IMR-90 (cell line): ENCODE results near the gene MAMLD1. TPM values are rescaled to one million over a fixed set of nuclear protein-coding genes. Genes with fewer than 3 reads are reported as not detected.

Experiments used
- ATAC-seq: fragments of 200-7000 bp; cut with Tn5 transposase; 2 replicates; pipeline ENCODE4 v1.9.1; 2020; ENCODE audit warnings: low read depth, mild to moderate bottlenecking, moderate library complexity
- BruUV-seq: library from RNA; stranded (reverse); fragments of 400-500 nt; replicated peaks from 2 replicates; lab custom pipeline; 2021; lab: Mats Ljungman, UMichigan
- CTCF ChIA-PET: fragments of 300-600 bp; formaldehyde crosslinking; extraction: SDS; loops from one replicate; lab custom pipeline; 2021; ENCODE audit warnings: antibody characterized with exemption; lab: Yijun Ruan, JAX
- POLR2A ChIA-PET: fragments of 300-600 bp; sonication (Branson Sonifier 250); formaldehyde crosslinking; loops from one replicate; lab custom pipeline; 2022; ENCODE audit warnings: antibody characterized with exemption; ENCODE audit not compliant: unreplicated experiment; lab: Charles Lee
- DNase-seq: peaks from one replicate; pipeline ENCODE4 v3.0.0; 2013
- H2AFZ ChIP-seq: replicated peaks from 2 replicates; pipeline ENCODE3; 2013; ENCODE audit warnings: low read length, mild to moderate bottlenecking; ENCODE audit not compliant: poor library complexity
- H2AK5ac ChIP-seq: 2 replicates; pipeline ENCODE4 v1.6.1; 2013; ENCODE audit warnings: low read depth, low read length, inconsistent platforms
- H2AK9ac ChIP-seq: replicated peaks from 2 replicates; pipeline ENCODE3; 2013; ENCODE audit warnings: mild to moderate bottlenecking, low read depth, low read length, moderate library complexity; ENCODE audit not compliant: poor library complexity
- H2BK120ac ChIP-seq: 2 replicates; pipeline ENCODE4 v1.6.1; 2013; ENCODE audit warnings: low read depth, low read length, inconsistent platforms
- H2BK15ac ChIP-seq: 3 replicates; pipeline ENCODE4 v1.6.1; 2013; ENCODE audit warnings: low read depth, low read length, inconsistent platforms
- H2BK20ac ChIP-seq: 2 replicates; pipeline ENCODE4 v1.6.1; 2013; ENCODE audit warnings: low read depth, mild to moderate bottlenecking, inconsistent platforms, low read length, moderate library complexity
- H2BK5ac ChIP-seq: 2 replicates; pipeline ENCODE4 v1.6.1; 2013; ENCODE audit warnings: mild to moderate bottlenecking, low read depth, low read length, inconsistent platforms; ENCODE audit not compliant: poor library complexity, severe bottlenecking
- H3K14ac ChIP-seq: replicated peaks from 2 replicates; pipeline ENCODE4 v1.6.1; 2013; ENCODE audit warnings: low read depth, low read length, inconsistent platforms
- H3K18ac ChIP-seq: 2 replicates; pipeline ENCODE4 v1.6.1; 2013; ENCODE audit warnings: low read depth, low read length, control low read depth
- H3K23ac ChIP-seq: 2 replicates; pipeline ENCODE4 v1.6.1; 2013; ENCODE audit warnings: low read depth, low read length, inconsistent platforms
- H3K27ac ChIP-seq: 2 replicates; pipeline ENCODE4 v1.5.1; 2013; ENCODE audit warnings: mild to moderate bottlenecking, control low read depth, low read length; ENCODE audit not compliant: insufficient read depth
- H3K27me3 ChIP-seq: 2 replicates; pipeline ENCODE4 v1.6.1; 2013; ENCODE audit warnings: low read length; ENCODE audit not compliant: control insufficient read depth, insufficient read depth
- H3K36me3 ChIP-seq: 2 replicates; pipeline ENCODE4 v1.6.1; 2013; ENCODE audit warnings: low read length, mixed read lengths; ENCODE audit not compliant: control insufficient read depth, insufficient read depth
- H3K4ac ChIP-seq: 2 replicates; pipeline ENCODE4 v1.6.1; 2013; ENCODE audit warnings: low read depth, low read length, inconsistent platforms
- H3K4me1 ChIP-seq: 2 replicates; pipeline ENCODE4 v1.6.1; 2013; ENCODE audit warnings: low read length, mixed read lengths; ENCODE audit not compliant: control insufficient read depth, insufficient read depth
- H3K4me2 ChIP-seq: 2 replicates; pipeline ENCODE4 v1.6.1; 2013; ENCODE audit warnings: low read depth, mild to moderate bottlenecking, control low read depth, low read length, moderate library complexity
- H3K4me3 ChIP-seq: 2 replicates; pipeline ENCODE4 v1.5.1; 2013; ENCODE audit warnings: low read depth, mild to moderate bottlenecking, control low read depth, low read length, moderate library complexity; ENCODE audit not compliant: insufficient read depth
- H3K56ac ChIP-seq: 2 replicates; pipeline ENCODE4 v1.6.1; 2013; ENCODE audit warnings: low read length, inconsistent platforms; ENCODE audit not compliant: insufficient read depth; ENCODE audit errors: extremely low read depth
- H3K79me1 ChIP-seq, 2 experiments: 2 replicates each; pipeline ENCODE4 v1.6.1; 2013; ENCODE audit warnings: low read length in 2 of 2, inconsistent platforms in 1 of 2, low read depth in 1 of 2
- H3K9ac ChIP-seq: 2 replicates; pipeline ENCODE4 v1.6.1; 2013; ENCODE audit warnings: low read depth, low read length, control low read depth
- H3K9me1 ChIP-seq: 2 replicates; pipeline ENCODE4 v1.6.1; 2013; ENCODE audit warnings: low read length, inconsistent platforms; ENCODE audit not compliant: insufficient read depth
- H3K9me3 ChIP-seq: 2 replicates; pipeline ENCODE4 v1.6.1; 2013; ENCODE audit warnings: low read length; ENCODE audit not compliant: control insufficient read depth, insufficient read depth
- H4K20me1 ChIP-seq: 2 replicates; pipeline ENCODE4 v1.6.1; 2013; ENCODE audit warnings: low read length, inconsistent platforms; ENCODE audit not compliant: insufficient read depth
- H4K5ac ChIP-seq: 2 replicates; pipeline ENCODE4 v1.6.1; 2013; ENCODE audit warnings: mild to moderate bottlenecking, low read depth, low read length, control low read depth
- H4K8ac ChIP-seq, 2 experiments: 2 replicates each; pipeline ENCODE4 v1.6.1; 2013; ENCODE audit warnings: low read depth in 2 of 2, low read length in 2 of 2, control low read depth in 1 of 2, inconsistent platforms in 1 of 2
- H4K91ac ChIP-seq: 2 replicates; pipeline ENCODE4 v1.6.1; 2013; ENCODE audit warnings: low read depth, low read length, inconsistent platforms; ENCODE audit not compliant: insufficient read depth
- BHLHE40 ChIP-seq: fragments of 150-350 bp; IDR thresholded peaks from 2 replicates; pipeline ENCODE4 v1.6.1; 2016; ENCODE audit warnings: mild to moderate bottlenecking, low read depth, low read length
- CEBPB ChIP-seq: IDR thresholded peaks from 2 replicates; pipeline ENCODE4 v1.6.1; 2012; ENCODE audit warnings: low read depth, low read length, improper control_type of control experiment
- ELK1 ChIP-seq: fragments of 150-350 bp; IDR thresholded peaks from 2 replicates; pipeline ENCODE4 v1.6.1; 2016; ENCODE audit warnings: low read depth, mild to moderate bottlenecking, low read length, moderate library complexity, borderline replicate concordance
- FOS ChIP-seq: fragments of 150-350 bp; IDR thresholded peaks from 2 replicates; pipeline ENCODE4 v1.6.1; 2016; ENCODE audit warnings: low read depth, low read length
- MAZ ChIP-seq: IDR thresholded peaks from 2 replicates; pipeline ENCODE4 v1.6.1; 2012; ENCODE audit warnings: low read depth, mild to moderate bottlenecking, low read length, improper control_type of control experiment, moderate library complexity, borderline replicate concordance
- MXI1 ChIP-seq: IDR thresholded peaks from 2 replicates; pipeline ENCODE4 v1.6.1; 2012; ENCODE audit warnings: low read depth, mild to moderate bottlenecking, low read length, moderate library complexity, borderline replicate concordance
- NFE2L2 ChIP-seq: fragments of 150-350 bp; IDR thresholded peaks from 2 replicates; pipeline ENCODE4 v1.6.1; 2016; ENCODE audit warnings: low read depth, mild to moderate bottlenecking, low read length
- RAD21 ChIP-seq: IDR thresholded peaks from 2 replicates; pipeline ENCODE4 v1.6.1; 2012; ENCODE audit warnings: low read length, improper control_type of control experiment
- RCOR1 ChIP-seq: IDR thresholded peaks from 2 replicates; pipeline ENCODE4 v1.6.1; 2012; ENCODE audit warnings: mild to moderate bottlenecking, low read length, improper control_type of control experiment; ENCODE audit not compliant: insufficient replicate concordance
- RFX5 ChIP-seq: IDR thresholded peaks from 2 replicates; pipeline ENCODE4 v1.8.0; 2012; ENCODE audit warnings: low read depth, mild to moderate bottlenecking, low read length, moderate library complexity
- SMC3 ChIP-seq: fragments of 150-350 bp; IDR thresholded peaks from 2 replicates; pipeline ENCODE4 v1.6.1; 2016; ENCODE audit warnings: low read depth, mild to moderate bottlenecking, antibody characterized with exemption, low read length, moderate library complexity
- USF2 ChIP-seq: fragments of 150-350 bp; IDR thresholded peaks from 2 replicates; pipeline ENCODE4 v1.6.1; 2017; ENCODE audit warnings: mild to moderate bottlenecking, antibody characterized with exemption, low read length, low read depth
- WGBS, 2 experiments: methylation state at CpG; one replicate each; pipeline versions ENCODE4 v1.1.5 to v1.1.7; 2013; ENCODE audit warnings: missing lambda C conversion rate in 2 of 2; ENCODE audit not compliant: insufficient read length in 1 of 2; ENCODE audit errors: extremely low coverage in 2 of 2; 5-methylcytosine and 5-hydroxymethylcytosine counted together
- dilution Hi-C: fragments of 300-500 bp; cut with HindIII; formaldehyde crosslinking; loops from one replicate; pipeline ENCODE4 v1.14.3; 2018; ENCODE audit warnings: low sequenced_read_pairs; ENCODE audit not compliant: unreplicated experiment
- in situ Hi-C: fragments of 300-500 bp; cut with MboI; formaldehyde crosslinking; loops from 3 replicates; pipeline ENCODE4 v1.14.3; 2019; ENCODE audit warnings: low sequenced_read_pairs, inconsistent platforms, mixed read lengths
- intact Hi-C: fragments of 100-400 bp; cut with micrococcal nuclease; formaldehyde crosslinking; loops from 2 replicates; pipeline ENCODE4 v1.10.0; 2022
- polyA plus RNA-seq, 3 experiments: library from polyadenylated mRNA; depleted of rRNA; stranded (reverse); fragments of >200 nt; gene quantifications; 2 replicates each; pipeline ENCODE4 v1.2.3, GENCODE V29; 2012; ENCODE audit warnings: low replicate concordance in 1 of 3
- total RNA-seq: library from RNA; depleted of rRNA; stranded (reverse); fragments of >200 nt; gene quantifications from 2 replicates; pipeline ENCODE4 v1.2.3, GENCODE V29; 2012
- TF ChIP-seq, protein P1 (sequence below): conservative IDR thresholded peaks from 2 replicates; pipeline ENCODE4 v1.5.1; 2012; ENCODE audit warnings: mild to moderate bottlenecking, low read depth, low read length, improper control_type of control experiment

The MAMLD1 gene
- total and polyA plus RNA-seq, 2 of the 4 experiments (the other 2 are of a cell fraction) = 1.4 to 11.0 TPM

GRCh38 chrX:150502979-150503897, 140.1 kb downstream of the MAMLD1 start:
- intact Hi-C loops (no loop called here), in situ Hi-C loops (no loop called here), dilution Hi-C loops (no loop called here)
- Histone ChIP-seq H2AFZ (no peak overlapping the region), H3K9me1 (0 out of 2 replicates have a peak, but pooled peaks cover 3% of the 10 kb centered on the region), H2BK20ac (no peak overlapping the region), H2AK9ac (no peak overlapping the region), H4K91ac (no peak overlapping the region), H3K9me3 (no peaks in the 10 kb centered on the region), H3K79me1 (peaks cover 0 to 4% of the 10 kb centered on the region in 2 experiments; a peak in 2 of 4 replicates), H3K9ac (no peak overlapping the region), H3K18ac (no peak overlapping the region), H2BK15ac (no peak overlapping the region), H3K4me2 (no peak overlapping the region), H4K5ac (no peak overlapping the region), H3K56ac (no peak overlapping the region), H3K23ac (no peak overlapping the region), H2BK120ac (no peak overlapping the region), H2BK5ac (no peak overlapping the region), H4K8ac (no peak overlapping the region), H3K4me1 (no peaks in the 10 kb centered on the region), H3K36me3 (no peaks in the 10 kb centered on the region), H3K27me3 (no peaks in the 10 kb centered on the region; the same call in 1 of the 2 replicates), H3K14ac (no peak overlapping the region), H3K4ac (no peak overlapping the region), H3K27ac (no peak overlapping the region), H2AK5ac (no peak overlapping the region), H4K20me1 (no peaks in the 10 kb centered on the region; the same call in 1 of the 2 replicates), H3K4me3 (no peak overlapping the region)
- DNase-seq (no peak), ATAC-seq (no peak)
- ChIA-PET CTCF (interaction anchor here (1.8 kb wide), 1 partner anchor 20 kb away, joined by 5 read pairs; no protein-coding TSS in a partner anchor), POLR2A (no interaction called here)
- WGBS, 2 experiments = 80% methylated on average over 7 of the region's 19 CpGs; no CpG with 5 or more reads in 1 of the 2 experiments
- BruUV-seq = no TSS peak
- no peak for TF ChIP-seq FOS
- no peak for TF ChIP-seq CEBPB
- no peak for TF ChIP-seq NFE2L2
- no peak for TF ChIP-seq BHLHE40
- no peak for TF ChIP-seq SMC3
- TF ChIP-seq, protein P1, sequence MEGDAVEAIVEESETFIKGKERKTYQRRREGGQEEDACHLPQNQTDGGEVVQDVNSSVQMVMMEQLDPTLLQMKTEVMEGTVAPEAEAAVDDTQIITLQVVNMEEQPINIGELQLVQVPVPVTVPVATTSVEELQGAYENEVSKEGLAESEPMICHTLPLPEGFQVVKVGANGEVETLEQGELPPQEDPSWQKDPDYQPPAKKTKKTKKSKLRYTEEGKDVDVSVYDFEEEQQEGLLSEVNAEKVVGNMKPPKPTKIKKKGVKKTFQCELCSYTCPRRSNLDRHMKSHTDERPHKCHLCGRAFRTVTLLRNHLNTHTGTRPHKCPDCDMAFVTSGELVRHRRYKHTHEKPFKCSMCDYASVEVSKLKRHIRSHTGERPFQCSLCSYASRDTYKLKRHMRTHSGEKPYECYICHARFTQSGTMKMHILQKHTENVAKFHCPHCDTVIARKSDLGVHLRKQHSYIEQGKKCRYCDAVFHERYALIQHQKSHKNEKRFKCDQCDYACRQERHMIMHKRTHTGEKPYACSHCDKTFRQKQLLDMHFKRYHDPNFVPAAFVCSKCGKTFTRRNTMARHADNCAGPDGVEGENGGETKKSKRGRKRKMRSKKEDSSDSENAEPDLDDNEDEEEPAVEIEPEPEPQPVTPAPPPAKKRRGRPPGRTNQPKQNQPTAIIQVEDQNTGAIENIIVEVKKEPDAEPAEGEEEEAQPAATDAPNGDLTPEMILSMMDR = no peak
- TF ChIP-seq USF2 = no peak
- no peak for TF ChIP-seq RFX5
- TF ChIP-seq RAD21 = no peak
- no peak for TF ChIP-seq MAZ
- TF ChIP-seq ELK1 = no peak
- TF ChIP-seq RCOR1 = no peak
- no peak for TF ChIP-seq MXI1
